Esophagus squamous epithelium (tissue), 5 donors: ENCODE data around the gene POU6F2. TPM values are rescaled to one million over a fixed set of nuclear protein-coding genes. Genes with fewer than 3 reads are reported as not detected.

Experiments
- DNase-seq: peaks from one replicate; lab custom pipeline; 2025; lab: John Stamatoyannopoulos, UW
- H3K27ac ChIP-seq, 4 donors: fragments of 200-600 bp; sonication (generic); one replicate each; pipeline ENCODE4 v1.5.1; 2016 to 2019; ENCODE audit warnings: mild to moderate bottlenecking in 1 of 4
- H3K27me3 ChIP-seq, 4 donors: fragments of 200-600 bp; sonication (generic); 1 replicate in 3 of 4; 2 replicates in 1 of 4; pipeline versions ENCODE4 v1.5.1 to v1.6.0; 2017 to 2021; ENCODE audit warnings: antibody characterized with exemption in 1 of 4
- H3K36me3 ChIP-seq, 3 donors: fragments of 200-600 bp; sonication (generic); one replicate each; pipeline ENCODE4 v1.5.1; 2016 to 2019
- H3K4me1 ChIP-seq, 3 donors: fragments of 200-600 bp; sonication (generic); one replicate each; pipeline ENCODE4 v1.5.1; 2017 to 2019
- H3K4me3 ChIP-seq, 4 donors: fragments of 200-600 bp; sonication (generic); 1 replicate in 3 of 4; 2 replicates in 1 of 4; pipeline ENCODE4 v1.5.1; 2016 to 2019; ENCODE audit warnings: mild to moderate bottlenecking in 2 of 4, moderate library complexity in 1 of 4
- H3K9me3 ChIP-seq, 3 donors: fragments of 200-600 bp; sonication (generic); one replicate each; pipeline ENCODE4 v1.5.1; 2016 to 2019
- POLR2A ChIP-seq, 4 donors: fragments of 450-650 bp; IDR thresholded peaks; one replicate each; pipeline ENCODE4 v1.6.1; 2017; ENCODE audit warnings: antibody characterized with exemption in 4 of 4, mild to moderate bottlenecking in 4 of 4, moderate library complexity in 3 of 4
- WGBS, 2 donors: methylation state at CpG; one replicate each; pipeline ENCODE4 v1.1.5; 2018; 5-methylcytosine and 5-hydroxymethylcytosine counted together
- intact Hi-C: fragments of 100-400 bp; cut with DNase I; formaldehyde crosslinking; loops from one replicate; pipeline ENCODE4 v1.15.0; 2022
- total RNA-seq, 4 donors: library from RNA; depleted of rRNA; stranded (reverse); fragments of >200 nt; gene quantifications; one replicate each; pipeline ENCODE4 v1.1.0, GENCODE V29; 2016
- TF ChIP-seq, protein P1 (sequence below), 6 experiments: fragments of 450-650 bp in 4 of 6; fragments of 200-600 bp in 2 of 6; sonication (generic) in 2 of 6; IDR thresholded peaks; one replicate each; pipeline ENCODE4 v1.5.1; 2016 to 2019; ENCODE audit warnings: antibody characterized with exemption in 6 of 6, mild to moderate bottlenecking in 4 of 6, moderate library complexity in 4 of 6
- donor health status: DM: yes; HTN: yes; CAD: no.

Gene POU6F2
- total RNA-seq, 4 donors from 2014 or later, result 0.76 to 1.6 TPM; not detected in 2

DNA sequence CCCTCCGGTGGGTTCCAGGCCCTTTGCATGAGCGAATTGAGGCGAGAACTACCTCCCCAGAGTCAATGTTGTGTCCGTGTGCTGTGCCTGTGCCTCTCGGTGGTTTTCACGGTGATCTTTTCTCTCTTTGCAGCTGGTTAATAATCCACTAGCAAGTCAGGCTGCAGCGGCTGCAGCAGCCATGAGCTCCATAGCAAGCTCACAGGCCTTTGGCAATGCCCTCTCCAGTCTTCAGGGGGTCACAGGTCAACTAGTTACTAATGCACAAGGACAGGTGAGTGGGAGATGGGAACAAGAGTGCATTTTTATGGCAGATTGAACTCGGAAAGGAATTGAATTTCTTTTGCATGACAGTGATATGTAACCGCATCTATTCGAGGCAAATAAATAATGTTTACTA lies 428.8 kb downstream of the POU6F2 start:
- WGBS, 2 donors, result 65 to 74% methylated on average over 10 of the region's 10 CpGs

GRCh38 chr7:39407137-39407536 lies 429.4 kb downstream of the POU6F2 start:
- 38 to 46% methylated on average over 4 of the region's 4 CpGs for WGBS, 2 donors
- H3K27ac ChIP-seq, result no peak overlapping the region
- intact Hi-C loops, result no loop called here
- no peak for DNase-seq
- TF ChIP-seq, protein P1, sequence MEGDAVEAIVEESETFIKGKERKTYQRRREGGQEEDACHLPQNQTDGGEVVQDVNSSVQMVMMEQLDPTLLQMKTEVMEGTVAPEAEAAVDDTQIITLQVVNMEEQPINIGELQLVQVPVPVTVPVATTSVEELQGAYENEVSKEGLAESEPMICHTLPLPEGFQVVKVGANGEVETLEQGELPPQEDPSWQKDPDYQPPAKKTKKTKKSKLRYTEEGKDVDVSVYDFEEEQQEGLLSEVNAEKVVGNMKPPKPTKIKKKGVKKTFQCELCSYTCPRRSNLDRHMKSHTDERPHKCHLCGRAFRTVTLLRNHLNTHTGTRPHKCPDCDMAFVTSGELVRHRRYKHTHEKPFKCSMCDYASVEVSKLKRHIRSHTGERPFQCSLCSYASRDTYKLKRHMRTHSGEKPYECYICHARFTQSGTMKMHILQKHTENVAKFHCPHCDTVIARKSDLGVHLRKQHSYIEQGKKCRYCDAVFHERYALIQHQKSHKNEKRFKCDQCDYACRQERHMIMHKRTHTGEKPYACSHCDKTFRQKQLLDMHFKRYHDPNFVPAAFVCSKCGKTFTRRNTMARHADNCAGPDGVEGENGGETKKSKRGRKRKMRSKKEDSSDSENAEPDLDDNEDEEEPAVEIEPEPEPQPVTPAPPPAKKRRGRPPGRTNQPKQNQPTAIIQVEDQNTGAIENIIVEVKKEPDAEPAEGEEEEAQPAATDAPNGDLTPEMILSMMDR (IDR thresholded peaks at IDR 0.05), result no peak
- no peaks in the 10 kb centered on the region for H3K27me3 ChIP-seq
- no peak overlapping the region for H3K4me3 ChIP-seq
- no peaks in the 10 kb centered on the region for H3K9me3 ChIP-seq
- H3K36me3 ChIP-seq, result no peaks in the 10 kb centered on the region
- H3K4me1 ChIP-seq, result no peaks in the 10 kb centered on the region

More for the DNA sequence above, 428.8 kb downstream of the POU6F2 start:
- no peak overlapping the region for H3K27ac ChIP-seq
- DNase-seq, result no peak
- H3K36me3 ChIP-seq, result no peaks in the 10 kb centered on the region
- no peak overlapping the region for H3K4me3 ChIP-seq
- no peaks in the 10 kb centered on the region for H3K4me1 ChIP-seq
- no peaks in the 10 kb centered on the region for H3K9me3 ChIP-seq
- no peak for TF ChIP-seq POLR2A (IDR thresholded peaks at IDR 0.05)
- intact Hi-C loops, result no loop called here
- no peaks in the 10 kb centered on the region for H3K27me3 ChIP-seq

DNA sequence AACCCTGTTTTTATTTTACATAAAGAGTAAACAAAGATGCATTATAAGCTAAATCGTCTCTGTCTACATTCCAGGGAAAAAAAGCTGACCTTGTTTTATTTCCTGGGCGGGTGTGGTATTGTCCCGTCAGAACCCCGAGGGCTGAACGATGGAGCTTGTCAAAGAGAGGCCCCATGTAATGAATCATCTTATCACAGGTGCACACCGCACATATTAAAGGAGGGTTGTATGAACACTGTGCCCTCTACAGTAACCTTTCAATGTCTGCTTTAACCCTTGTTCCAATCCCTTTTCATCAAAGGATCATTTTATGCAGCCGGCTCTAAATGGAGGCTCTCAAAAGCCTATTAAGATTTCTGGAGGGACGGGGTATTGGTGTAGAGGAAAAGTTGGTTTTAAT lies 430.0 kb downstream of the POU6F2 start:
- WGBS, 2 donors, result 46 to 62% methylated on average over 8 of the region's 8 CpGs
- no peak overlapping the region for H3K27ac ChIP-seq
- TF ChIP-seq, protein P1 (IDR thresholded peaks at IDR 0.05), result no peak
- TF ChIP-seq POLR2A (IDR thresholded peaks at IDR 0.05), result no peak
- no peaks in the 10 kb centered on the region for H3K9me3 ChIP-seq
- H3K27me3 ChIP-seq, result no peaks in the 10 kb centered on the region
- no peaks in the 10 kb centered on the region for H3K36me3 ChIP-seq
- H3K4me1 ChIP-seq, result no peaks in the 10 kb centered on the region
- no peak overlapping the region for H3K4me3 ChIP-seq
- intact Hi-C loops, result no loop called here
- no peak for DNase-seq

GRCh38 chr7:39408906-39409305 lies 431.2 kb downstream of the POU6F2 start:
- 58 to 62% methylated on average over 1 of the region's 1 CpG for WGBS, 2 donors
- TF ChIP-seq POLR2A (IDR thresholded peaks at IDR 0.05), result no peak
- TF ChIP-seq, protein P1 (IDR thresholded peaks at IDR 0.05), result no peak
- no peaks in the 10 kb centered on the region for H3K9me3 ChIP-seq

GRCh38 chr7:39410582-39410981 lies 432.9 kb downstream of the POU6F2 start:
- 78 to 81% methylated on average over 5 of the region's 5 CpGs for WGBS, 2 donors
- no peak for DNase-seq
- Histone ChIP-seq H3K4me1 (peaks cover 0 to 17% (median 11%) of the 10 kb centered on the region in 3 donors), H3K36me3 (no peaks in the 10 kb centered on the region), H3K27ac (no peak overlapping the region), H3K27me3 (peaks cover 0 to 17% (median 0%) of the 10 kb centered on the region in 4 donors), H3K9me3 (no peaks in the 10 kb centered on the region), H3K4me3 (no peak overlapping the region)
- intact Hi-C loops, result no loop called here
- TF ChIP-seq, protein P1 (IDR thresholded peaks at IDR 0.05), result no peak
- TF ChIP-seq POLR2A (IDR thresholded peaks at IDR 0.05), result no peak

More at GRCh38 chr7:39408906-39409305, 431.2 kb downstream of the POU6F2 start:
- no peak overlapping the region for H3K4me3 ChIP-seq
- peaks cover 0 to 4% (median 1%) of the 10 kb centered on the region in 3 donors for H3K4me1 ChIP-seq
- H3K27ac ChIP-seq, result no peak overlapping the region
- no peak for DNase-seq
- H3K27me3 ChIP-seq, result peaks cover 0 to 5% (median 0%) of the 10 kb centered on the region in 4 donors
- no peaks in the 10 kb centered on the region for H3K36me3 ChIP-seq
- intact Hi-C loops, result no loop called here
